Epithelial cell of proximal tubule (primary cell): ENCODE data around the gene TTLL9. TPM values are rescaled to one million over a fixed set of nuclear protein-coding genes. Genes with fewer than 3 reads are reported as not detected.

ENCODE experiments used
- DNase-seq: peaks from one replicate; pipeline ENCODE4 v3.0.0-alpha.2; 2011; ENCODE audit warnings: low read depth
- H3K4me3 ChIP-seq: 2 replicates; pipeline ENCODE4 v1.5.1; 2011; ENCODE audit warnings: low read depth, mild to moderate bottlenecking, low read length
- CTCF ChIP-seq: conservative IDR thresholded peaks from 2 replicates; pipeline ENCODE4 v1.5.1; 2012; ENCODE audit warnings: low read depth, mild to moderate bottlenecking, low read length
- total RNA-seq: library from RNA; depleted of rRNA; stranded (reverse); fragments of >200 nt; gene quantifications from 2 replicates; pipeline ENCODE4 v1.2.3, GENCODE V29; 2015

TTLL9 gene
- total RNA-seq, 1 donor from 2014 or later, result not detected

- no peak for TF ChIP-seq CTCF
- H3K4me3 ChIP-seq, result no peak overlapping the region
- DNase-seq, result no peak
Measured at GRCh38 chr20:31991339-31991705, 120.9 kb downstream of the TTLL9 start.

GRCh38 chr20:31992086-31992485 is 121.7 kb downstream of the TTLL9 start:
- no peak for DNase-seq

More at GRCh38 chr20:31992086-31992485, 121.7 kb downstream of the TTLL9 start:
- TF ChIP-seq CTCF, result no peak
- H3K4me3 ChIP-seq, result no peak overlapping the region

Other genes with a start within 250 kb of the TTLL9 start
- gene COX4I2, start 232.7 kb upstream of the TTLL9 start, total RNA-seq, result not detected in 2 replicates
- 197 and 209 TPM in 2 replicates for gene BCL2L1, start 147.8 kb upstream of the TTLL9 start, total RNA-seq
- gene TPX2, start 131.3 kb upstream of the TTLL9 start, total RNA-seq, result 126 and 147 TPM in 2 replicates
- gene MYLK2, start 51.3 kb upstream of the TTLL9 start, total RNA-seq, result under 0.01 TPM in 1 of 2 replicates, not detected in the other
- gene FOXS1, start 25.0 kb upstream of the TTLL9 start, total RNA-seq, result not detected in 2 replicates
- not detected in 2 replicates for gene DUSP15, start 107 bp upstream of the TTLL9 start, total RNA-seq
- 16.5 and 17.8 TPM in 2 replicates for gene PDRG1, start 81.4 kb downstream of the TTLL9 start, total RNA-seq
- under 0.01 and 0.17 TPM in 2 replicates for gene XKR7, start 97.5 kb downstream of the TTLL9 start, total RNA-seq
- gene CCM2L, start 139.8 kb downstream of the TTLL9 start, total RNA-seq, result not detected in 2 replicates
- not detected in 2 replicates for gene HCK, start 181.6 kb downstream of the TTLL9 start, total RNA-seq
- gene TM9SF4, start 239.1 kb downstream of the TTLL9 start, total RNA-seq, result 25.7 and 29.4 TPM in 2 replicates